GM12865 (cell line): Measurements from ENCODE around the gene UVSSA.

Experiments used
- DNase-seq: peaks from one replicate; pipeline ENCODE4 v3.0.0; 2010; ENCODE audit warnings: low read depth
- H3K4me3 ChIP-seq: 2 replicates; pipeline ENCODE4 v1.5.1; 2011; ENCODE audit warnings: mild to moderate bottlenecking, low read depth, low read length, control low read depth
- CTCF ChIP-seq: IDR thresholded peaks from 2 replicates; pipeline ENCODE4 v1.5.1; 2011; ENCODE audit warnings: low read length, control low read depth, low read depth, inconsistent platforms; ENCODE audit not compliant: insufficient read depth; ENCODE audit errors: missing control alignments

Gene UVSSA

GRCh38 chr4:1400191-1400805 is 53.3 kb downstream of the UVSSA start:
- TF ChIP-seq CTCF, result no peak
- H3K4me3 ChIP-seq, result no peak overlapping the region
- no peak for DNase-seq

- DNase-seq, result no peak
- no peak overlapping the region for H3K4me3 ChIP-seq
- TF ChIP-seq CTCF, result no peak
These were observed 53.9 kb downstream of the UVSSA start for GRCh38 chr4:1400831-1401408.

GRCh38 chr4:1401409-1402020 is 54.5 kb downstream of the UVSSA start:
- TF ChIP-seq CTCF, result no peak
- no peak overlapping the region for H3K4me3 ChIP-seq
- DNase-seq, result no peak

- H3K4me3 ChIP-seq, result no peak overlapping the region
- no peak for TF ChIP-seq CTCF
- no peak for DNase-seq
These were observed 55.1 kb downstream of the UVSSA start for GRCh38 chr4:1402021-1402515.

- no peak overlapping the region for H3K4me3 ChIP-seq
- TF ChIP-seq CTCF, result no peak
- DNase-seq, result no peak
These were observed 55.6 kb downstream of the UVSSA start for GRCh38 chr4:1402516-1403091.

GRCh38 chr4:1403177-1403583 is 56.2 kb downstream of the UVSSA start:
- no peak for DNase-seq
- H3K4me3 ChIP-seq, result no peak overlapping the region
- TF ChIP-seq CTCF, result no peak
